Measurements from ENCODE around the gene CCR9. TPM values are rescaled to one million over a fixed set of nuclear protein-coding genes. Genes with fewer than 3 reads are reported as not detected.

Gene CCR9
- not detected in 2 replicates for total RNA-seq

GRCh38 chr3:45885979-45886705 is at the start of gene CCR9:
Gene CCR9 (plus strand): TSS chr3:45886543. CDS start chr3:45894934, 8,391 bp downstream.

GRCh38 chr3:45841757-45842491 is 44.4 kb upstream of the CCR9 start, which contains the start of gene LZTFL1:
Gene LZTFL1 (minus strand): TSS chr3:45842119. CDS start chr3:45841991, 128 bp downstream.

GRCh38 chr3:45943207-45943846 is 57.0 kb downstream of the CCR9 start, which contains the start of gene CXCR6:
Gene CXCR6 (plus strand): TSS chr3:45943464. CDS start chr3:45946482, 3,018 bp downstream.

Small RNA genes within 50 kb of the gene (small RNA-seq; reads per million reads assigned to genes)
- not detected for gene RF00019

Other genes with a start within 250 kb of the CCR9 start
- 32.4 and 42.0 TPM in 2 replicates for gene SACM1L, start 197.1 kb upstream of the CCR9 start, total RNA-seq
- not detected in 2 replicates for gene SLC6A20, start 90.0 kb upstream of the CCR9 start, total RNA-seq
- gene LZTFL1, start 44.4 kb upstream of the CCR9 start, total RNA-seq, result 18.8 and 24.8 TPM in 2 replicates
- not detected in 2 replicates for gene CXCR6, start 56.9 kb downstream of the CCR9 start, total RNA-seq
- gene FYCO1, start 109.3 kb downstream of the CCR9 start, total RNA-seq, result 26.8 and 31.0 TPM in 2 replicates
- gene XCR1, start 140.9 kb downstream of the CCR9 start, total RNA-seq, result not detected in 2 replicates

Data from hair follicle dermal papilla cell (primary cell).